Measurements from ENCODE around the gene APOC3.

APOC3 gene

DNA sequence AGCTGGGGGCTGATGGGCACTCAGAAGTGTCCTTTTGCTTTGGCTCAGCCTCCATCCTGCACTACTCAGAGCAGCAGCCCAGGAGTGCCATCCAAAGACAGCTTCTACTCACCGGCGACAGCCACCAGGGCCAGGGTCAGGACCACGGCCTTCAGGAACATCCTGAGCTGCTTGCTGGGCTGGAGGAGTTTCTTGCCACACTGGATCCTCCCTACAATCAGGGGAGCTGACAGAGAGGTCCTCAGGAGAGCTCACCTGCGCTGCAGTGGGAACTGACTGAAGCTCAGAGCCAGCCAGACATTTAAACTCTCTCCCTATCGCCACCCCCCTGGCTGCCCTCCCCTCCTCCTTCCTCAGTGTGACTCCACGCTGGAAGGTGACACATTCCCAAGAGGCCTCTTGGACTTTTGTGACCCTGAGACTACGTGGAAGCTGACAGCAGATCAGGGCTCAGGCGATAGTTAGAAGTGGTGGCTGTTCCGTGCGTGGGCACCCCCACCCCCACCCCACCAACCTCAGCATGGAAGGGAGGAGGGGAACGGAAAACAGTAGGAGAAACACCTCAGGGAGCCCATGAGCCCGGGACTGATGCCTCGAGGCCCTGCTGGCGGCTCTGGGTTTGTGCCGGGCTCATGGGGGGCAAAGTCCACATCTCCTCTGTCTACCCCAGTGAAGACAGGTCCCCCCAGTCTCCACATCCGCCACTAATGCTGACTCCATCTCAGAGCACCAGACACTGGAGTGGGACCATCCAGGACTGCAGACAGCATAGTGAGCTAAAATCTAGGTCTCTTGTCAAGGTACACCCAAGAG, 6.5 kb upstream of the APOC3 start, which contains the start of gene APOA4:
APOA4 (minus strand) TSS at position 274 of the 813 bp plus-strand sequence; CDS start at position 161, 113 bp downstream.
- H3K4me3 ChIP-seq (ENCODE audit: extremely low read depth, insufficient read depth, low read length, poor library complexity, severe bottlenecking): no peak within 1 kb of the TSS
- no peaks in the 10 kb centered on the region for H3K4me1 ChIP-seq (ENCODE audit: control insufficient read depth, insufficient read depth, low read length, poor library complexity, severe bottlenecking)
- no peaks in the 10 kb centered on the region for H3K9me3 ChIP-seq (ENCODE audit: control insufficient read depth, low read length)
- 89 to 93% methylated on average over 9 to 10 of the region's 16 CpGs for WGBS, 2 experiments (ENCODE audit: insufficient coverage in 2 of 2)
- no peaks in the 10 kb centered on the region for H3K36me3 ChIP-seq (ENCODE audit: control insufficient read depth, insufficient read depth, low read length)
- H3K27ac ChIP-seq (ENCODE audit: low read depth, low read length, severe bottlenecking): no peak within 1 kb of the TSS

GRCh38 chr11:116825434-116825833, 4.3 kb upstream of the APOC3 start:
- no peaks in the 10 kb centered on the region for H3K36me3 ChIP-seq (ENCODE audit: control insufficient read depth, insufficient read depth, low read length)
- no peaks in the 10 kb centered on the region for H3K9me3 ChIP-seq (ENCODE audit: control insufficient read depth, low read length)
- no peak overlapping the region for H3K27ac ChIP-seq (ENCODE audit: low read depth, low read length, severe bottlenecking)
- no peak overlapping the region for H3K4me3 ChIP-seq (ENCODE audit: extremely low read depth, insufficient read depth, low read length, poor library complexity, severe bottlenecking)
- H3K4me1 ChIP-seq (ENCODE audit: control insufficient read depth, insufficient read depth, low read length, poor library complexity, severe bottlenecking): no peaks in the 10 kb centered on the region
- 94 to 97% methylated on average over 5 of the region's 5 CpGs for WGBS, 2 experiments (ENCODE audit: insufficient coverage in 2 of 2)

GRCh38 chr11:116825854-116826750, 3.6 kb upstream of the APOC3 start:
- Histone ChIP-seq H3K27ac (ENCODE audit: low read depth, low read length, severe bottlenecking) (no peak overlapping the region), H3K36me3 (ENCODE audit: control insufficient read depth, insufficient read depth, low read length) (no peaks in the 10 kb centered on the region), H3K4me3 (ENCODE audit: extremely low read depth, insufficient read depth, low read length, poor library complexity, severe bottlenecking) (no peak overlapping the region), H3K4me1 (ENCODE audit: control insufficient read depth, insufficient read depth, low read length, poor library complexity, severe bottlenecking) (no peaks in the 10 kb centered on the region), H3K9me3 (ENCODE audit: control insufficient read depth, low read length) (no peaks in the 10 kb centered on the region)
- WGBS, 2 experiments (ENCODE audit: insufficient coverage in 2 of 2): 84 to 85% methylated on average over 14 to 20 of the region's 22 CpGs

- Histone ChIP-seq H3K27ac (ENCODE audit: low read depth, low read length, severe bottlenecking) (no peak overlapping the region), H3K4me3 (ENCODE audit: extremely low read depth, insufficient read depth, low read length, poor library complexity, severe bottlenecking) (no peak overlapping the region)
- WGBS, 2 experiments (ENCODE audit: insufficient coverage in 2 of 2): 82 to 95% methylated on average over 5 to 6 of the region's 9 CpGs
These were observed 2.8 kb upstream of the APOC3 start for GRCh38 chr11:116826751-116827431.

DNA sequence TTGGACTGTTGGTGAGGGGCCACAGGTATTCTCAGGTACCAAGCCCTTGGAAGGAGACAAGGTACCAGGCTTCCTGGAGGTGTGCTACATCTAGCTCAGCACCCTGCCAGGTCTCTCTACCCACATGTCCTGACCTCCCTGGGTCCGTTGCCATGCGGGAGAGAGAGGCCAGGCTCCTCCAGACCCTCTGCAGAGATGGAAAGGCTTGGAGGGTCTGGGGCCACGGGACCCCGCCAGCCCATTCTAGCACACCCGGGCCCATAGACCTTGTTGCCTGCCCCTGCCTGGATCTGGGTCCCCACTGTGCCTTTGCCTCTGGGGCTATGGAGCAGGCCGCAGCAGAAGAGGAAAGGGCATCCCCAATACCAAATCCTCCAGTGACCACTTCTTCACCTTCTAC, 2.2 kb upstream of the APOC3 start:
- H3K36me3 ChIP-seq (ENCODE audit: control insufficient read depth, insufficient read depth, low read length): no peaks in the 10 kb centered on the region
- no peak overlapping the region for H3K27ac ChIP-seq (ENCODE audit: low read depth, low read length, severe bottlenecking)
- H3K9me3 ChIP-seq (ENCODE audit: control insufficient read depth, low read length): no peaks in the 10 kb centered on the region
- H3K4me1 ChIP-seq (ENCODE audit: control insufficient read depth, insufficient read depth, low read length, poor library complexity, severe bottlenecking): no peaks in the 10 kb centered on the region
- WGBS, 2 experiments (ENCODE audit: insufficient coverage in 2 of 2): 95 to 96% methylated on average over 5 to 6 of the region's 6 CpGs
- H3K4me3 ChIP-seq (ENCODE audit: extremely low read depth, insufficient read depth, low read length, poor library complexity, severe bottlenecking): no peak overlapping the region

More at GRCh38 chr11:116826751-116827431, 2.8 kb upstream of the APOC3 start:
- H3K4me1 ChIP-seq (ENCODE audit: control insufficient read depth, insufficient read depth, low read length, poor library complexity, severe bottlenecking): no peaks in the 10 kb centered on the region
- H3K36me3 ChIP-seq (ENCODE audit: control insufficient read depth, insufficient read depth, low read length): no peaks in the 10 kb centered on the region
- H3K9me3 ChIP-seq (ENCODE audit: control insufficient read depth, low read length): no peaks in the 10 kb centered on the region

GRCh38 chr11:116828632-116829524, 829 bp upstream of the APOC3 start:
- no peaks in the 10 kb centered on the region for H3K36me3 ChIP-seq (ENCODE audit: control insufficient read depth, insufficient read depth, low read length)
- H3K9me3 ChIP-seq (ENCODE audit: control insufficient read depth, low read length): no peaks in the 10 kb centered on the region
- no peaks in the 10 kb centered on the region for H3K4me1 ChIP-seq (ENCODE audit: control insufficient read depth, insufficient read depth, low read length, poor library complexity, severe bottlenecking)
- WGBS, 2 experiments (ENCODE audit: insufficient coverage in 2 of 2): 71 to 79% methylated on average over 9 to 10 of the region's 16 CpGs
- no peak overlapping the region for H3K27ac ChIP-seq (ENCODE audit: low read depth, low read length, severe bottlenecking)
- H3K4me3 ChIP-seq (ENCODE audit: extremely low read depth, insufficient read depth, low read length, poor library complexity, severe bottlenecking): no peak overlapping the region

DNA sequence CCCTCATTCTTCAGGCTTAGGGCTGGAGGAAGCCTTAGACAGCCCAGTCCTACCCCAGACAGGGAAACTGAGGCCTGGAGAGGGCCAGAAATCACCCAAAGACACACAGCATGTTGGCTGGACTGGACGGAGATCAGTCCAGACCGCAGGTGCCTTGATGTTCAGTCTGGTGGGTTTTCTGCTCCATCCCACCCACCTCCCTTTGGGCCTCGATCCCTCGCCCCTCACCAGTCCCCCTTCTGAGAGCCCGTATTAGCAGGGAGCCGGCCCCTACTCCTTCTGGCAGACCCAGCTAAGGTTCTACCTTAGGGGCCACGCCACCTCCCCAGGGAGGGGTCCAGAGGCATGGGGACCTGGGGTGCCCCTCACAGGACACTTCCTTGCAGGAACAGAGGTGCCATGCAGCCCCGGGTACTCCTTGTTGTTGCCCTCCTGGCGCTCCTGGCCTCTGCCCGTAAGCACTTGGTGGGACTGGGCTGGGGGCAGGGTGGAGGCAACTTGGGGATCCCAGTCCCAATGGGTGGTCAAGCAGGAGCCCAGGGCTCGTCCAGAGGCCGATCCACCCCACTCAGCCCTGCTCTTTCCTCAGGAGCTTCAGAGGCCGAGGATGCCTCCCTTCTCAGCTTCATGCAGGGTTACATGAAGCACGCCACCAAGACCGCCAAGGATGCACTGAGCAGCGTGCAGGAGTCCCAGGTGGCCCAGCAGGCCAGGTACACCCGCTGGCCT, 641 bp downstream of the APOC3 start:
- no peaks in the 10 kb centered on the region for H3K36me3 ChIP-seq (ENCODE audit: control insufficient read depth, insufficient read depth, low read length)
- no peak overlapping the region for H3K27ac ChIP-seq (ENCODE audit: low read depth, low read length, severe bottlenecking)
- no peaks in the 10 kb centered on the region for H3K9me3 ChIP-seq (ENCODE audit: control insufficient read depth, low read length)
- no peaks in the 10 kb centered on the region for H3K4me1 ChIP-seq (ENCODE audit: control insufficient read depth, insufficient read depth, low read length, poor library complexity, severe bottlenecking)
- WGBS, 2 experiments (ENCODE audit: insufficient coverage in 2 of 2): 96 to 97% methylated on average over 12 to 17 of the region's 17 CpGs
- no peak overlapping the region for H3K4me3 ChIP-seq (ENCODE audit: extremely low read depth, insufficient read depth, low read length, poor library complexity, severe bottlenecking)

- H3K4me3 ChIP-seq (ENCODE audit: extremely low read depth, insufficient read depth, low read length, poor library complexity, severe bottlenecking): no peak overlapping the region
- H3K9me3 ChIP-seq (ENCODE audit: control insufficient read depth, low read length): no peaks in the 10 kb centered on the region
- no peak overlapping the region for H3K27ac ChIP-seq (ENCODE audit: low read depth, low read length, severe bottlenecking)
- H3K4me1 ChIP-seq (ENCODE audit: control insufficient read depth, insufficient read depth, low read length, poor library complexity, severe bottlenecking): peaks cover 7% of the 10 kb centered on the region
- no peaks in the 10 kb centered on the region for H3K36me3 ChIP-seq (ENCODE audit: control insufficient read depth, insufficient read depth, low read length)
- WGBS, 2 experiments (ENCODE audit: insufficient coverage in 2 of 2): 100% methylated on average over 1 to 5 of the region's 7 CpGs
These were observed 2.2 kb downstream of the APOC3 start for GRCh38 chr11:116831790-116832349.

Data from mesodermal cell (in vitro differentiated cells).